Stimulated activated CD4-positive, alpha-beta T cell treated with anti-CD3 and anti-CD28 coated beads, Interleukin-4, amount 100 ng/mL, for 4 hours (primary cell): ENCODE measurements around the gene ADSS1.

ENCODE experiments used
- DNase-seq, 2 experiments: peaks; one replicate each; pipeline ENCODE4 v3.0.0-alpha.2; 2020

The ADSS1 gene

GRCh38 chr14:104751539-104752422 lies 27.8 kb downstream of the ADSS1 start:
- DNase-seq = no peak

DNA sequence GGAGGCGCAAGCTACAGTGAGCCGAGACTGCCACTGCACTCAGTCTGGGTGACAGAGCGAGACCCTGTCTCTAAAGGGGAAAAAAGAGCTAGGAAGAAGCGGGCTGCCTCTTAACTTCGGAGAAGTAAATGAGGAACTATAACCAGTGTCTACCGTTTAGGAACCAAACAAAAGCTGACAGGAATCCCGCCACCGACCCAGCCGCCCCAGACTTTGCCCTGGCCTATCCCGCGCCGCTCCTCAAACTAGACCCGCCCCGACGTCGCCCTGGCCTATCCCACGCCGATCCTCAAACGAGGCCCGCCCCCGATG lies 28.4 kb downstream of the ADSS1 start:
- DNase-seq = no peak

DNA sequence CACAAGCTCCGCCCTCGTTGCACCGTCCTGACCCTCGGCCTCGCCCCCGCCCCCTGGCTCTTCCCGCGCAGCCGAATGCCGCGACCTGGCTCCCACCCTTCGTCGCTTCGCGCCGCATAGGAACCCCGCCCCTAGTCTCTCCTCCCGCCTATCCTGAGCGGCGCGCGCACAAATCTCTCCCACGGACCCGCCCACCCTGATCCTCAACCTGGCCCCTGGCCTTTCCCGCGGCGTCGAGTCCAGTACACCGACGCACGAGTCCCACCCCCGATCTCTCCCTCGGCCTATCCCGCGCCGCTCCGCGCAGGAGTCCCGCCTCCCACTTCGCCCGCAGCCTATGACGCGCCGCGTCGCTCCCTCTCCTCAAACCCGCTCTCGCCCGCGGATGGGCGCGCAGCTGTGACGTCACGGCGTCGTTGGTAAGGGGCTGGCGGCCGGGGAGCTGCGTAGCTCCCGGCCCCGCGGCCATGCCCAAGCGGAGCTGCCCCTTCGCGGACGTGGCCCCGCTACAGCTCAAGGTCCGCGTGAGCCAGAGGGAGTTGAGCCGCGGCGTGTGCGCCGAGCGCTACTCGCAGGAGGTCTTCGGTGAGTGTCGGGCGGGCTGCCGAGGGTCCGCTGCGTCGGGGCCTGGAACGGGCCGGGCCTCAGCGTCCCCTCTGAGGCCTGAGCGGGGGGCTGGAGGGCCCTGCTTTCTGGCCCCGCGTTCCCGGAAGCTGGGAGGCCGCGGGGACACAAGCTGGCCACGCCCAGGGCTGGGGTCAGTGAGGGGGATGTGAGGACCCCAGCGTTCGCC lies 28.9 kb downstream of the ADSS1 start, which contains the start of gene SIVA1:
SIVA1 (plus strand) TSS at position 413 of the 793 bp plus-strand sequence; CDS start at position 468, 55 bp downstream.
- DNase-seq = peak; percentile 99 to 100

- DNase-seq = no peak
Measured at GRCh38 chr14:104753528-104754212, 29.6 kb downstream of the ADSS1 start.

GRCh38 chr14:104754213-104754851 lies 30.3 kb downstream of the ADSS1 start:
- DNase-seq = no peak

- DNase-seq = no peak
Measured at GRCh38 chr14:104755621-104756020, 31.6 kb downstream of the ADSS1 start.

DNA sequence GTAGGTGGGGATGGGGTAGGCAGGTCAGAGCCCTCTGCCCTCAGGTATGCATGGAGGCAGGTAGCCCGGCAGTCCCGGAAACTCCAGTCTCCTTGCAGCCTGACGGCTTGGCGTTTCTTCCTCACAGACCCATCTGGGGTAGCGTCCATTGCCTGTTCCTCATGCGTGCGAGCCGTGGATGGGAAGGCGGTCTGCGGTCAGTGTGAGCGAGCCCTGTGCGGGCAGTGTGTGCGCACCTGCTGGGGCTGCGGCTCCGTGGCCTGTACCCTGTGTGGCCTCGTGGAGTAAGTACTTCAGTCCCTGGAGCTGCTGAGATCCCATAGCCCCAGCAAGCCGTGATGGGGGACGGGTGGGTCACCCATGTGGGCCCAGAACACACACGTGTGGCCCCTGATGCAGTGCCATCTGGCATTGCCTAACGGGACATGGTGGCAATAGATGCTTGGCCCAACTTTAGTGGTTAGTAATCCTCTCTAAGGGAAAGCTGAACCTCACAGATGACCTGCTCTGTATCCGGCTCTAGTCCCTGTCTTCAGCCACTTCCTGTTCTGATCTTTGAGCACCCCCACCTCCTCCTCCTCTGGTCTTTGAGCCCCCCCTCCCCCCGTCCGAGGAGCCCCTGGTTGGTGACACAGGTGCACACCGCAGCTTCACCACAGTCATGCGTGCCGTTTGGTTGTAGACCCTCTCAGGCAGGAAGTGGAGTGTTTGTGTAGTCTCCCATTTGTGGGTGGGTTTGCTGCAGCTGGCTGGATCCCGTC lies 32.6 kb downstream of the ADSS1 start:
- DNase-seq = no peak

DNA sequence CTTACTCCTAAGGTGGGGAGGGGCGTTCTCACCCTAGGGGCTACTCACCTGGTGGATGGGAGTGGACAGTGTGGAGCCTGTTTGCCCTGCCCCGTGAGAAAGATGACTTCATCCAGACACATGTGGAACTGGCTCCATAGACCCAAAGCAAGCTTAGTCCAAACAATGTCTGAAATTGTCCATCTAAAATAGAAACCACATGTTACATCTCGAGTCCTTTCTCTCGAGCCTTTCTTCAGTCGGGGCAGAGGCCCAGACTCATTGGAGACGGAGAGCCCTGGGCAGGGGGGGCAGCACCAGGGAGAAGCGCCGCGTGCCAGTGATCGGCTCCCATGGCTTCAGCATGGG lies 33.2 kb downstream of the ADSS1 start:
- no peak for DNase-seq

DNA sequence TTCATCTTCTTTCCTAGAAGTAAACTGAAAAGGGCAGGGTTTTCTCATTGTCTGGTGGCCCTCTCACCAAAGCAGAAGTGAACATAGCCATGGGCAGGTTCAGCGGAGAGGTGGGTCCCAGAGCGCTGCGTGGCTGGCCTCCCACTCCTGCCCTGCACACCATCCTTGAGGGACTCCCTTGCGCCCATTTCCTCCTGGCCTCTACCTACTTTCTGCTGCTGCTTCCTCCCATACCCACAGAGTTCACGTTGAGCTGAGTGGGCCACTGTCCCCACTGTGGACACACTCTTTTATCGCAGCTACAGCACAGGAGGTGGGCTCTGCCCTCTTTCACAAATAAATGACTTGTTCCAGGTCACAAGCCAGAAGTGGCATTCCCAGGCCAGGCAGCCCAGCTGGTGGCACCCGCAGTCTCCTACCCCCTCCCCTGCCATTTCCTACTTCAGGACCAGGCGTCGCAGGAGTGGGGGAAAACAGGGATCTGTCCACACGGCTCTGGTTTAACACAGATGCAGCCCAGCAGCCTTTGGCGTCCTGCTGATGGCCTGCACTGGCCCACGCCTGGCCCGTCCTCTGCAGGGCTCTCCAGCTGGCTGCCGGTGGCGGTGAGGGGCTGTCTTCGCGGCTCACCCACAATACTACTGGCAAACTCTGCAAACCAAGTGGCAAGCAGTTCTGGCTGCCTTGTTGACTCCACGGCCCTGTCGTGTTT lies 33.8 kb downstream of the ADSS1 start:
- DNase-seq = no peak

GRCh38 chr14:104758981-104759969 lies 35.2 kb downstream of the ADSS1 start:
- no peak for DNase-seq

GRCh38 chr14:104765517-104765916 lies 41.5 kb downstream of the ADSS1 start:
- DNase-seq = no peak

- DNase-seq = no peak
Measured at GRCh38 chr14:104766256-104766862, 42.3 kb downstream of the ADSS1 start.

GRCh38 chr14:104766863-104767633 lies 43.0 kb downstream of the ADSS1 start:
- no peak for DNase-seq

GRCh38 chr14:104767634-104767918 lies 43.5 kb downstream of the ADSS1 start:
- no peak for DNase-seq

- DNase-seq = peak; percentile 84 to 92
Measured at GRCh38 chr14:104768437-104769323, 44.7 kb downstream of the ADSS1 start.

DNA sequence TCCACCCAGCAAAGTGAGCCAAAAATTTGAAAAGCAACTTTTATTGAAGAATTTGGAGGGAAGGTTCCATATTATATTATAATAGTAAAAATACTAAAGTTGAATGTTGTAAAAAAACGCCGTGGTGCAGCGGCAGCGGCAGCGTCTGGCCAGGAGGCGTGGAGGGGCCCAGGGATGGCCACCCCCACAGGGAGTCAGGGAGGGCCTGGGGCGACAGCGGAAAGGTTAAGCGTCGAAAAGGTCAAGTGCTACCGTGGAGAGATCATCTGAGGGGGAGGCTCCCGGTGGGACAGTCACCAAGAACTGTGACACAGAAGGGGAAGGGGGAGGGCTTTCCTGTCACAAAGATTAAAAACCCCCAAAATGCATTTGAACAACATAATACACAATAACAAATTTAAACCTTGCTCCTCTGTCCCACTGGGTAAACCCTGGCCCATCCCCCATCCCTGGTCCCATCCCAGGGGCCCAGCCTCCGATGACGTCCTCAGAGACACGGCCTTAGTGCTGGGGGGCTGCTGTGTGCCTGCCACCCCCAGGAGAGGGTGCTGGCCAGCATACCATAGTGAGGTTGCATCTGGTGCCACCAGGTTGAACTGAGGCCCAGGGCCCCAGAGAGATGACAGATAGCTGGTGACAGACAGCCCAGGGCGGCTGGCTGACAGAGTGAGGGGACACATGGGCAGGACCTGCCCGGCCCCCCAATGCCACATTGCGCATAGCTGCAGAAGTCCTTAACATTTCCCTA lies 45.5 kb downstream of the ADSS1 start:
- no peak for DNase-seq

GRCh38 chr14:104770072-104770579 lies 46.1 kb downstream of the ADSS1 start:
- DNase-seq = no peak
